HL-60/S4 (cell line): ENCODE results near the gene MAMSTR.
"Not testable (repeated sequence)": the region's sequence is repeated elsewhere in the genome, so short reads cannot be mapped to it uniquely, and the experiment has no call there.

ENCODE experiments used
- in situ Hi-C: fragments of 300-500 bp; cut with MboI; formaldehyde crosslinking; loops from 2 replicates; pipeline ENCODE4 v1.14.3; 2022; ENCODE audit warnings: low sequenced_read_pairs

Gene MAMSTR

DNA sequence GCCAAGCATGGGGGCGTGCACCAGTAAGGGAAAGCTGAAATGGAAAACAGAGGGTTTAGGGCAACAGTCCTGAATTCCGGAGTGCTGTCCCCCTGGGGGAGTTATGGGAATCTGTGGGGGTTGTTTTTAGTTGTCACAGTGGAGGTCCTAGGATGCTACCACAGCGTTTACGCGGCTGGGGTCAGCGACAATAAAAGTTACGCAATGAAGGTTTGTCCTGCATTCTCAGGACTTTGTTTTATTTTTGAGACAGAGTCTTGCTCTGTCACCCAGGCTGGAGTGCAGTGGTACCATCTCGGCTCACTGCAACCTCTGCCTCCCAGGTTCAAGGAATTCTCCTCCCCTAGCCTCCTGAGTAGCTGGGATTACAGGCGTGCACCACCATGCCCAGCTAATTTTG is 25.9 kb downstream of the MAMSTR start:
- in situ Hi-C loops: not testable (repeated sequence)

DNA sequence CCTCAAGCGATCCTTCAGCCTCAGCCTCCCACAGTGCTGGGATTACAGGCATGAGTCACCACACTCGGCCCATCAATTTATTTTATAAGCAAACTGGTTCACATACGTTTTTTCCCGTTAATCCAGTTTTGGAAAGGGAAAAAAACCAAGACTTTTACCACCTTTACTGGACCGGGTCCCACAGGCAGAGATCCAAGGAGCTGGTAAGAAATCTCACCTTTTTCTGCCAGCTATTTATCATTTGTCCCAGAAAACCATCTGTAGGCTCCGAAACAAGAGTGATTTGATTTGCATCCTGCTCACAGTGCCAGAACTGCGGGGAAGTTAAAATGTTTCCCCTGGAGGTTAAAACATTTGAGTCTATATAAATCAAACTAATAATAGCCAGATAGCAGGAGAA is 30.1 kb downstream of the MAMSTR start:
- in situ Hi-C loops: no loop called here

GRCh38 chr19:48687776-48688175 is 31.7 kb downstream of the MAMSTR start:
- in situ Hi-C loops: no loop called here

DNA sequence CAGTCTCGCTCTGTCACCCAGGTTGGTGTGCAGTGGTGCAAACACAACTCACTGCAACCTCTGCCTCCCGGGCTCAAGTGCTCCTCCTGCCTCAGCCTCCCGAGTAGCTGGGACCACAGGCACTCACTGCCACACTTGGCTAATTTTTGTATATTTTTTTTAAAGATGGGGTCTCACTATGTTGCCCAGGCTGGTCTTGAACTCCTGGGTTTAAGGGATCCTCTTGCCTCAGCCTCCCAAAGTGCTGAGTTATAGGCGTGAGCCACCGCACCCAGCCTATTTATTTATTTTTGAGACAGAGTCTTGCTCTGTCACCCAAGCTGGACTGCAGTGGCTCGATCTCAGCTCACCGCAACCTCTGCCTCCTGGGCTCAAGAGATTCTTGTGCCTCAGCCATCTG is 32.9 kb downstream of the MAMSTR start:
- in situ Hi-C loops: not testable (repeated sequence)

- in situ Hi-C loops: no loop called here
Observed at GRCh38 chr19:48686088-48686487, 33.4 kb downstream of the MAMSTR start.

DNA sequence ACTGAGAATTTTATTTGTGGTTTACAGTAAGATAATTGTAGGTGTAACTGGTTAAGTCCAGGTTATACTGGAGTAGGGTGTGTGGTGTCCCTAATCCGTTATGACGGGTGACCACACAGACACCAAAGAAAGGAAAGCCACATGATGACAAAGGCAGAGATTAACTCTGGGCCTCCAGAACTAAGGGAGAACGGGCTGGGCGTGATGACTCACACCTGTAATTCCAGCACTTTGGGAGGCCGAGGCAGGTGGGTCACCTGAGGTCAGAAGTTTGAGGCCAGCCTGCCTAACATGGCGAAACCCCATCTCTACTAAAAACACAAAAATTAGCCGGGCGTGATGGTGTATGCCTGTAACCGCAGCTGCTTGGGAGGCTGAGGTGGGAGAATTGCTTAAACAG is 33.9 kb downstream of the MAMSTR start:
- in situ Hi-C loops: no loop called here

DNA sequence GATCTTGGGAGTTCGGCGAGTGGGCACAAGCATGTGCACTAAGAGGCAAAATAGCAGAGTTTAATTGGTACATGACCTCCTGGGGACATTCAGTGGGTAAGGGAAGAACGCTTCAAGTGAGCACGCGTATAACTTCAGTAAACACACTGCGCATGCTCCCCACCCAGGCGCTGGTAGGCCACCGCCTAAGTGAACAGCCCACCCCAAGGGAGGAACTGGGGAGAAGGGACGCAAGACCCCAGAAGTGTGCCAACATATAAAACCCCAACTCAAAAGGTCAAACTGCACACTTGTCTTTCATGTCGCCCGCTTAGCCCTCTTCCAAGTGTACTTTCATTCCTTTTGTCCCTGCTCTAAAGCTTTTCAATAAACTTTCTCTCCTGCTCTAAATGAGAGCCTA is 36.2 kb downstream of the MAMSTR start:
- in situ Hi-C loops: no loop called here

GRCh38 chr19:48681127-48681470 is 38.4 kb downstream of the MAMSTR start:
- in situ Hi-C loops: no loop called here

- in situ Hi-C loops: no loop called here
Observed at GRCh38 chr19:48680436-48681126, 38.9 kb downstream of the MAMSTR start.

GRCh38 chr19:48680006-48680405 is 39.5 kb downstream of the MAMSTR start:
- in situ Hi-C loops: not testable (repeated sequence)

GRCh38 chr19:48678201-48678600 is 41.3 kb downstream of the MAMSTR start:
- in situ Hi-C loops: no loop called here

- in situ Hi-C loops: no loop called here
Observed at GRCh38 chr19:48676887-48677286, 42.6 kb downstream of the MAMSTR start.

DNA sequence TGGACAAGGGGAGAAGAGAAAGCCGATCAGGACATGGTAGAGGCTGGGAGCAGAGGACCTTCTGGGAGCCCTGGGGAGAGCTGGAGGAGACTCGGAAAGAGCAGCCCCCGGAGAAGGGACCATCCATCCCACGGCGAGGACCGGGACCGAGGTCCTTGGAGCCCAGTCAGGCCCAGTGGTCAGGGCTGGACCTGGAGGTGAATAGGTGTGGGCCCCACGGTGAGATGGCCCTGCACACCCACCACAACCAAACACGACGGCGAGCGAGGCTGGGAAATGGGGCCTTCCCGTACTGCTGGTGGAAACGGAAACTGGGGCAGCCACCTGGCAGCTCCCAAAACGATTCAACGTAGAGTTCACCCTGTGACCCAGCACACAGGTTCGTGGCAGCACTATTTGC is 43.0 kb downstream of the MAMSTR start:
- in situ Hi-C loops: no loop called here

- in situ Hi-C loops: no loop called here
Observed at GRCh38 chr19:48674921-48675824, 44.4 kb downstream of the MAMSTR start.

GRCh38 chr19:48674216-48674809 is 45.2 kb downstream of the MAMSTR start:
- in situ Hi-C loops: no loop called here

GRCh38 chr19:48673436-48674100 is 46.0 kb downstream of the MAMSTR start:
- in situ Hi-C loops: no loop called here

DNA sequence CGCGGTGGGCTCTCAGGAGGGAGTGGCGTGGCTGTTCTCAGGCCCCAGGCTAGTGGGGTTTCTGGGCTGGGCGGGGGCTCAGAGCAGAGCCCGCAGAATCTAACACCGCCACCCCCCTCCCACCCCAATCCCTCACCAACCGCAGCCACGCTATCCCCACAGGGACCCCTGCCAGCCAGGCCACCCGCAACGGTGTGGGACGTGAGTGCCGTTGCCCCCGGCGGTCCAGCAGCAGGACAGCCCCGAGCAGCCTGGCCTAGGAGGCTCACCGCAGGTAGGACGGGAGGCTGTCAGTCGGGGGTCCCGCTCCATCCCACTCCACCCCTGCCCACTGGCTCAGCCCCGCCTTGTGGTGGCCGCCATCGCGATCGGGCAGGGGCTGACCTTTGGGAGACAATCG is 46.5 kb downstream of the MAMSTR start, which contains the start of gene NTN5:
NTN5 (minus strand) TSS at position 24 of the 400 bp plus-strand sequence. CDS start 2,031 bp downstream, outside the sequence.
- in situ Hi-C loops: no loop called here

DNA sequence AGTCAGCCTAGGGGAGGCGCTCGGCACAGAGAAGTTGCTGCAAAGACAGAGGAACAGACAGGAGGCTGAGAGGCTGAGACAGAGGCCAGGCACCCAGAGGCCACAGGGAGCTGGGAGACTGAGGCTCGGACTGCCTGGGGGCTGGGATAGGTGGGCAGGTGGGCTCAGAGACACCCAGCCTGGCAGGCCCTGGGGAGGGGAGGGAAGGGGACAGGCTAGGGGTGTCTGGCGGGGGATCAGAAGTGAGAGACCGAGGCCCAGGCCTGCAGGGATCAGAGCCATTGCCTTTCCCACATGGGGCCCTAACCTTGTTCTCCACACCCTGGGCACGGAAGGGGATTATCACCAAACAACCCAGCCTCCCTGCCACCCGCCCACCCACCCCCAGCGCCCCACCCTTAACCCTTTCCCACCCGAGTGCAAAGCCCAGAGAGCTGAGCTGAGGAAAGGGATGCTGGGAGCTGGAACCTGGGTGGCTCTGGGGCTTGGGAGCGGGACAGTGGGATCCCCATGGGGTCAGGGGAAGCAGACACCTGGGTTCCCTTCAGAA is 48.0 kb downstream of the MAMSTR start:
- in situ Hi-C loops: no loop called here

DNA sequence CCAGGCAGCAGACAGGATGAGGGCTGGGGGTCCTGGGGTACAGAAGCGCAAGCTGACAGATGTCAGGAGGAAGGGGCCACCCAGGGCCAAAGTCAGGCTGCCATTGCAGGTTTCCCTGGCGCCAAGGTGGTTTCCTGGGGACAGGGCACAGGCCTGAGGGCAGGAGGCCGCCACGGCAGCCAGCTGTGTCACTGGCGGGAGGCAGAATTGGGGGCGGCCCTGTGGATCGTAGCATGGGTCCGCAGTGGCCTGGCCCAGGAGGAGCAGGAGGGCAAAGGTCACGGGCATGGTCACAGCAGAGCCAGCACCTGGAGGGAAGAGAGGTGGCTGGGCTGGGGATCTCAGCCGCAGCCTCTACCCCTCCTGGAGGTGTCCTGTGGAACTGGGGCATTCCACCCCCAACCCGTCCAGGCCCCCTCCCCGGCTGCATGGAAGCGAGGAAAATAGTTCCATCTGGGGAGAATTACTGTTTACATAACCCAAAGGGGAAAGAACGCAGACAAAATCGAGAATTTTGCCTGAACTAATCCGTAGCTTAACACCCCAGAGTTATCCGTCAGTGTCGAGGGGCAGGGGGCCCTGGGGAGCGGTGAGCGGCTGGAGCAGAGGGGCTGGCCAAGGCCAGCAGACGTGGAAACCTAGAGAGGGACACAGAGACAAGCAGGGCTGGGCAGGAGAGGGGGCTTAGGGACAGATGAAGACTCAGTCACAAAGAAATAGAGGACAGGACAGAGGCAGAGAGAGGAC is 48.7 kb downstream of the MAMSTR start:
- in situ Hi-C loops: no loop called here
